ENCODE data around the gene MSH3.

MSH3 gene

DNA sequence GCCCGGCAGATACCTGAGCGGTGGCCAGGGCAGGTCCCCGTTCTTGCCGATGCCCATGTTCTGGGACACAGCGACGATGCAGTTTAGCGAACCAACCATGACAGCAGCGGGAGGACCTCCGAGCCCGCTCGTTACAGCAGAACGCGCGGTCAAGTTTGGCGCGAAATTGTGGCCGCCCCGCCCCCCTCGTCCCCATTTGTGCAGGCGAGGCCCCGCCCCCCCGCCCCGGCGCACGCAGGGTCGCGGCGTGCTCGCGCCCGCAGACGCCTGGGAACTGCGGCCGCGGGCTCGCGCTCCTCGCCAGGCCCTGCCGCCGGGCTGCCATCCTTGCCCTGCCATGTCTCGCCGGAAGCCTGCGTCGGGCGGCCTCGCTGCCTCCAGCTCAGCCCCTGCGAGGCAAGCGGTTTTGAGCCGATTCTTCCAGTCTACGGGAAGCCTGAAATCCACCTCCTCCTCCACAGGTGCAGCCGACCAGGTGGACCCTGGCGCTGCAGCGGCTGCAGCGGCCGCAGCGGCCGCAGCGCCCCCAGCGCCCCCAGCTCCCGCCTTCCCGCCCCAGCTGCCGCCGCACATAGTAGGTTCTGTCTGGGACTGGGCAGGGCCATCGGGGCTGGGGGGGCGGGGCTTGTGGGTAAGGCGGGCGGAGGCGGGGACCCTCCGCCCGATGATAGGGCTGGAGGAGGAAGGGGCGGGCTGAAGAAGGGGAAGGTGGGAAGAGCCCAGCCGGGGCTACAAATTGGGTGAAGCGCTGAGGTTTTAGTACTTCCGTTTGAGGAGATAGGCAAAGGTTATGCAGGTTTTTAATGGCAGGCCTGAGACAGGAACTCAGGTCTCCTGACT lies at the start of gene MSH3, which contains the start of gene DHFR:
MSH3 (plus strand) TSS at position 262 of the 840 bp plus-strand sequence; CDS start at position 338, 76 bp downstream.
DHFR (minus strand) TSS at position 593 of the 840 bp plus-strand sequence; CDS start at position 99, 494 bp downstream.
- peak; percentile 73 to 89 (median 75) for DNase-seq (ENCODE audit: low read depth in 3 of 3)

DNA sequence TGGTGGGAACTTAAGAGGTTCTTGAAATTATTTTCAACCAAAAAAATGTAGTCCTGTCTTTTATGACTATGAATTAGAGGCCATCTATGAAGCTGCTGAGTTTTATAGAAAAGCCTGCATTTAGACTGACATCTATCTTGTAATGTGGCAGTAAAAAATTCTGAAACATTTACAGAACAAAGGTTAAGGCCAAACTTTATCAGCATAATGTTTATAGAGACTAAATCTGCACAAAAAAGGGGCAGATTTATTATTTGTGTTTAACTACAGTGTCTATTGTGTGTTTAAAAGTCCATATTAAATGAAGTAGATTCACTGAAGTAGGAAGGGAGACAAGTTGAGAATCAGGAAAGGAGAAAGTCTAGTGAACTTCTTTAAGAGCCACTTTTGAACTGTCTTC lies 47.1 kb upstream of the MSH3 start:
- no peak for DNase-seq (ENCODE audit: low read depth in 3 of 3)

DNA sequence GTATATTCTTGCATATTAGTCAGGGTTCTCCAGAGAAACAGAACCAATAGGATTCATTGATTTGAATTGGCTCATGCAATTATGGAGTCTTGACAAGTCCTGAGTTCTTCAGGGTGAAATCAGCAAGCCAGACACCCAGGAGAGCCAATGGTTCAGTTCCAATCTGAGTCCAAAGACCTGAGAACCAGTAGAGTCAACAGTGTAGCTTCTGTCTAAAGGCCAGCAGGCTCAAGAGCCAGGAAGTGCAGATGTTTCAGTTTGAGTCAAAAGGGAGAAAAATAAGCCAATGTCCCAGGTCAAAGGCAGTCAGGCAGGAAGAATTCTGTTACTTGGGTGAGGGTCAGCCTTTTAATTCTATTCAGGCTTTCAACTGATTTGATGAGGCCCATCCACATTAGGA lies 46.6 kb upstream of the MSH3 start:
- no peak for DNase-seq (ENCODE audit: low read depth in 3 of 3)

DNA sequence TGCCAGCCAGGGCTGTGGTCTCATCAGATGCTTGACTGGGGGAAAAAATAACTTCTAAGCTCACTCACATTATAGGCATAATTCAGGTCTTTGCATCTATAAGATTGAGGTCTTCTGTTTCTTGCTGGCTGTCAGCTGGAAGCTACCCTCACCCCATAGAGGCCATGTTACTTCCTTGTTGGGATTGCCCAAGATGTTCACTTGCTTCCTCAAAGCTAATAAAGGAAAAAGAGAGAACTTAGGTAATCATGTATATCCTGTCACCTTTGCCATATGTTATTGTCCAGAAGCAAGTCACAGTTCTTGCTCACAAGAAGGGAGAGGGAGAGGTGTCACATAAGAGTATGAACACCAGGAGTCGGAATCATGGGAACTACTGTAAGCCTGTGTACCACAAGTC lies 45.7 kb upstream of the MSH3 start:
- no peak for DNase-seq (ENCODE audit: low read depth in 3 of 3)

- no peak for DNase-seq (ENCODE audit: low read depth in 3 of 3)
Observed at GRCh38 chr5:80609692-80610091, 44.8 kb upstream of the MSH3 start.

DNA sequence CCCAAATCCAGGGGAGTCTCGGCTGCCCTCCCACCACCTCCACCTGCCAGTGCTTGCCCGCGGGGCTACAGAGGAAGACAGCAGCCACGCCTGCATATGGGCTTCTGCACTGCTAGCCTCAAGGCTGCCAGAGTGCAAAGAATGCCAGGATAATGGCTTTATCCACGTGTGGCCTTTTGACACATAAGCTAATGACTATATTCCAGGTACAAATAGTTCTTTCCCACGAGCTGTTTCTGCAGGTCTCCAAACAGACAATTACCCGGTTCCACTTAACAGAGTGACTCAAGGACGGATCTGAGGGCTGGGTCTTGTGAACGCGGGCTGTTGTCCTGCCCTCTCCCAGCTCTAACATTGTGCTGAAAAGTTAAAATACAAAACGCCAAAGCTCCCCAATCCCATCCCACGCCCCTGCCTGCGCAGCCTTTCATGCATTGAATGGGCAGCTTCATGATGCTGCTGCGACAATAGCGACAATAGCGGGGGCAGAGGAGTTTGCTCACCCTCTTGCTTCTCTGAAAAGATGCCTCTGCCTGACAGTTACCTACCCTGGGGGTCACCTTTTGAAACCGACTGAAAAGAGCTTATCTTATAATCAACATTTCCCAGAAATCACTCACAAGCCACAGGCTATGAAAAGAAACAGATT lies 39.1 kb upstream of the MSH3 start:
- DNase-seq (ENCODE audit: low read depth in 3 of 3), result no peak

GRCh38 chr5:80618438-80618837 lies 36.0 kb upstream of the MSH3 start:
- no peak for DNase-seq (ENCODE audit: low read depth in 3 of 3)

DNA sequence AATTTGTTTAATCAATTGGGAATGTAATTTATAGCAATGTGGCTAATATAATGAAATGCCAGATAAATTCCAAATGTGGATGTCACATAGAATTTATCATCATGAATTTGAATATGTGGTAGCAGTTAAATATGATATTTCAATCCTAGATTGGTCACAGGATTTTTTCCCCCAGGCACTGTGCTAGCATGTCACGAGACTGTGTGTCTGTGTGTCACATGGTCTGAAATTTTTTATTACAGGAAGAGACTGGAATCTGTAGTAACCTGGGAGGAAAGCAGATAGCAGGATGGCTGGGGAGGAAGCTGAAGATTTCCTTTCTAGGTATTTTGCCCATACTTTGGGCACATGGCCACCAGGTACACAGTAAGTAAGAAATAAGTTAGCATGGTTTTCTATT lies 35.4 kb upstream of the MSH3 start:
- DNase-seq (ENCODE audit: low read depth in 3 of 3), result no peak

DNA sequence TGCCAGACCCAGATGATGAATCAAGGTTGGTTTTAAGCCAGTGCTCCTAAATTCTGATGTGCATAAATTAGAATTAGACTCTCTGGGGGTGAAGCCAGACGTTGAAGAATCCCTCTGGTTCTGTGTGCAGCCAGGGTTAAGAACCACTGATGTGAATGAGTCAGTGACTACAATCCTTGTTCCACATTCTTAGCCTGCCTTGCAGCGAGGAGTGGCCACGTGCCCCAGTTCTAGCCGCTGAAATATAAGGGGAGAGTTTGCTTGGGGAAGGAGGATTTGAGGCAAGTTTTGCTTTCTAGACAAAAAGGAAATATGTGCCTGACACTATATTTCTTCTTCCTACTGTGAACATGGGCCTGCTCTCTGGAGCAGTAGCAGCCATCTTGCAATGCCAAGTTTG lies 34.2 kb upstream of the MSH3 start:
- DNase-seq (ENCODE audit: low read depth in 3 of 3), result no peak

DNA sequence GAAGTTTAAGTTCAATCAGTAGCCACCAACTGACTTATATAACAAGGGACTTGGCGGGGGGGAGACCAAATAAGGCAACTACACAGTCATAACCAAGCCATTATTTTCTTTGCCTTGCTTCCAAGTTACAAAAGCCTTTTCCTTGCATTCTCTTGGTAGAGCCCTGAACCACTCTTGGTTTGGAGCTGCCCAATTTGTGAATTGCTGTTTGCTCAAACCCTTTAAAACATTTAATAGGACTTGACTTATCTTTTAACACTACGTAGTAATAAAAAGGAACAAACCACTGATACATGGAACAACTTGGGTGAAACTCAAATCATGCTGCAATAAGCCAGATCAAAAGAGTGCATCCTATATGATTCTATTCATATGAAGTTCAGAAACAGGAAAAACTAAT lies 31.7 kb upstream of the MSH3 start:
- no peak for DNase-seq (ENCODE audit: low read depth in 3 of 3)

DNA sequence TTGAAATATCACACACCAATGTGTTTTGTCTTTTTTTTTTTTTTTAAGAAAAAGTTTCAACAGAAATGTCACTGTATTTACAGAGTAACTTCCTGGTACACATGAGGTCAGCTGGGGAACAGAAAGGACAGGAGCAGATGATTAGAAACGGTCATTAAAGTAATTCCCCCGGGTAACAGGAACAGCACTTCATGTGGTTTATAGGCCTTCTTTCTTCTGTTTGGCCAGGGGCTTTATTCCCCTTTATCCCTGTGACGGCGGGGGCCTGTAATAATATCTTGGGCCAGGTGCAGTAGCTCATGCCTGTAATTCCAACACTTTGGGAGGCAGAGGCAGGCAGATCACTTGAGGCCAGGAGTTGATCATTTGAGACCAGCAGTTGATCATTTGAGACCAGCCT lies 30.5 kb upstream of the MSH3 start:
- no peak for DNase-seq (ENCODE audit: low read depth in 3 of 3)

DNA sequence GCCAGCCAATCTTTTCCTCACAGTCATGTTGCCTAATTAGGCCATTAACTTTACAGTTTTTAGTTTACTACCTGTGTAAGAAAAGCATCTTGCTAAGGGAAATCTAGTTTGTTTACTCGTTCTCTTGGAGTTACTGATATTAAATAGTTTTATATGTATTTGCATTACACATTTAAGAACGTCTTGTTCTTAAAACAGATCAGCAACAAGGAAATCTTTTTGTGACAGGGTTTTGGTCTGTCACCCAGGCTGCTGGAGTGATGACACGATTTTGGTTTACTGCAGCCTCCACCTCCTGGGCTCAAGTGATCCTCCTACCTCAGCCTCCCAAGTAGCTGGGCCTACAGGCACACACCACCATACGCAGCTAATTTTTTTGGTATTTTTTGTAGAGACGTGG lies 29.2 kb upstream of the MSH3 start:
- no peak for DNase-seq (ENCODE audit: low read depth in 3 of 3)

- DNase-seq (ENCODE audit: low read depth in 3 of 3), result no peak
Observed at GRCh38 chr5:80629281-80629680, 25.2 kb upstream of the MSH3 start.

DNA sequence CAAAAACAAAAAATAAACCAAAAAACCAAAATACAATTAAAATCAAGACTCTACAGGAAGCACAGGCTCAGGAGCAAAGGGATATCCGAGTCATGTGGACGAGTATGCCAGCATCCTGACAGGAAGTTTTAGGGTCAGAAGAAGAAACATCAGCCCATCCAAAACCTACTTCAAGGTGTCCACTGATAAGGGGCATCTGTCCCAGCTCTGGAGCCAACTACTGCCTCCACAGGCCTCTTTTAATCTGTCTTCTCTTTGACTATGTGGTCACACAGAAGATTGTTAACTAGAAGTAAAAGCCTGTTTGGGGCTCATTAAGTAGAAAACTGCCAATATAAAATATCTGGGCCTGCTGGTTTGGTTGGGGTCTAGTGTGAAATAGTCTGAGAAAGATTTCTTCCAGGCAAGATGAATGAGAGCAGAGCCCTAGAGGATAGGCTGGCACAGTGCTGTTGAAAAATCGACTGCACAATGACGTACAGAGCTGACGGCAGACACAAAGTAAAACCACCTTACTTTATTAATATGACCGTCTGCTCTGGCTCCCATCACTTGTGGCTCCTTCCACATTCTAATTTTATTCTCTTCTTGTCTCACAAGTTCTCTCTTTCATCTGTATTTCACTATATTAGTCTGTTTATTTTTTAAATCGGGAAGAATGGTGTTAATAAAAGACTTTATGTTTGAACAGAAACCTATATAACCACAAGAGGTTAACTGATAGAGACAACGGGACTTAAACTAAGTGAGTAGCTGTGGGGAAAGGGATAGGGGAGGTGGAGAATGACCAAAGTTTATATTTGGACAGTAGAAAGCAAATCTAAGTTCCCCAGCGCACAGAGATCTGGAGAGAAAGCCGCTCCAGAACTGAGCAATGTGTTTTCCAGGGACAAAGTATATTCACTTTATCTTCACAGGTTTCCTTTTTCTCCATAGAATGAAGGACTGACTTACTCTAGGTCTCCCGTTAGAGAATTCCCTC lies 22.9 kb upstream of the MSH3 start:
- DNase-seq (ENCODE audit: low read depth in 3 of 3), result no peak

- DNase-seq (ENCODE audit: low read depth in 3 of 3), result no peak
Observed at GRCh38 chr5:80632700-80633099, 21.8 kb upstream of the MSH3 start.

DNA sequence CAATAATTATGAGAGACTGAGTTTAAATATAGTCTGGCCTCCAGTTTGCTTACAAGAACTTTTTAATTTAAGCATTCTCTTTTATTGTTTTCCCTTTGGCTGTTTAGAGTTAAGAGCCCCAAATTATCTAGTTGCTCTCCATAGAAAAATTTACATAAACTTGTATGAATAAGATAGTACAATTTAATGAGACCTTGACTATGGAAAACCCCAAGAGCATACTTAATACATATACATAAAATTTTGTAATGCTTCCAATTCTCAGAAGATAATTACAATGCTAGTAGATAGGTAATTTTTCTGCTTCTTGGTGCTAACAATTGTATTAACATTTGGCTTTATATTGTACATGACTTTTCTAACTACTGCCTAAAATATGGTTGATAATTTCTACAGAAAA lies 20.3 kb upstream of the MSH3 start:
- DNase-seq (ENCODE audit: low read depth in 3 of 3), result no peak

DNA sequence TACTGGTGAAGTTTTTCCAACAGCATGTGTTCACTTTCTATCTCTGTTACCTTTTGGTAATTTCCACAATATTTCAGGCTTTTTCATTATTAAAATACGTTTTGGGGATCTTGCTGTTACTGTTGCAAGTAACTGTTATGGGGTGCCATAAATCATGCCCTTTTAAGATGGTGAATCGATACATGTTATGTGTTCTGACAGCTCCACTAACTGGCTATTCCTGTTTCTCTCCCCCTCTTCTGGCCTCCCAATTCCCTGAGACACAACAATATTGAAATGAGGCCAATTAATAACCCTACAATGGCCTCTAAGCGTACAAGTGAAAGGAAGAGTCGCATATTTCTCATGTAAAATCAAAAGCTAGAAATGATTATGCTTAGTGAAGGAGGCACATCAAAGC lies 13.1 kb upstream of the MSH3 start:
- no peak for DNase-seq (ENCODE audit: low read depth in 3 of 3)

- no peak for DNase-seq (ENCODE audit: low read depth in 3 of 3)
Observed at GRCh38 chr5:80644900-80645299, 9.6 kb upstream of the MSH3 start.

GRCh38 chr5:80646926-80647325 lies 7.5 kb upstream of the MSH3 start:
- DNase-seq (ENCODE audit: low read depth in 3 of 3), result no peak

DNA sequence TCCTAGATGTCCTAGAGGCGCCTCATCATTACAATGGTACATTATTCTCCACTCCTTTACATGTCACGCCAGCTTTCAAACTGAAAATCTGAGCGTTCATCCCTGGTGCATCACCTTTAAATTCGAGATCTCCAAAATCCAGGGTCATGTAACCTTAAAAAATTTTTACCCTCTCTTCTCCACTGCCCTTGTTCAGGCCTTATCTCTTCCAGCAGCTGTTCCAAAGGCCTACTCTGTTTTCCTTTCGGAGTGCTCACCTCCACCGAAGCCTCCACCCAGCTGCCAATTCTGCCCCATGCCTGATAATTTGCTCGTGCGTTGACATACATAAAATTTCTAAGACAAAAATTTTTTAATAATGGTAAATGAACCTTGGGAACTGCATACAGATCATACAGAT lies 950 bp upstream of the MSH3 start:
- no peak for DNase-seq (ENCODE audit: low read depth in 3 of 3)

GRCh38 chr5:80654054-80654390 lies 430 bp upstream of the MSH3 start:
- no peak for DNase-seq (ENCODE audit: low read depth in 3 of 3)

- DNase-seq (ENCODE audit: low read depth in 3 of 3), result no peak
Observed at GRCh38 chr5:80655231-80655774, 851 bp downstream of the MSH3 start.

All from stimulated activated CD4-positive, alpha-beta T cell treated with anti-CD3 and anti-CD28 coated beads, TNF-alpha, amount 100 ng/mL, for 4 hours (primary cell).